Measurements from ENCODE around the gene FAT1.

- TF ChIP-seq, protein P1, sequence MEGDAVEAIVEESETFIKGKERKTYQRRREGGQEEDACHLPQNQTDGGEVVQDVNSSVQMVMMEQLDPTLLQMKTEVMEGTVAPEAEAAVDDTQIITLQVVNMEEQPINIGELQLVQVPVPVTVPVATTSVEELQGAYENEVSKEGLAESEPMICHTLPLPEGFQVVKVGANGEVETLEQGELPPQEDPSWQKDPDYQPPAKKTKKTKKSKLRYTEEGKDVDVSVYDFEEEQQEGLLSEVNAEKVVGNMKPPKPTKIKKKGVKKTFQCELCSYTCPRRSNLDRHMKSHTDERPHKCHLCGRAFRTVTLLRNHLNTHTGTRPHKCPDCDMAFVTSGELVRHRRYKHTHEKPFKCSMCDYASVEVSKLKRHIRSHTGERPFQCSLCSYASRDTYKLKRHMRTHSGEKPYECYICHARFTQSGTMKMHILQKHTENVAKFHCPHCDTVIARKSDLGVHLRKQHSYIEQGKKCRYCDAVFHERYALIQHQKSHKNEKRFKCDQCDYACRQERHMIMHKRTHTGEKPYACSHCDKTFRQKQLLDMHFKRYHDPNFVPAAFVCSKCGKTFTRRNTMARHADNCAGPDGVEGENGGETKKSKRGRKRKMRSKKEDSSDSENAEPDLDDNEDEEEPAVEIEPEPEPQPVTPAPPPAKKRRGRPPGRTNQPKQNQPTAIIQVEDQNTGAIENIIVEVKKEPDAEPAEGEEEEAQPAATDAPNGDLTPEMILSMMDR (IDR thresholded peaks at IDR 0.05) = no peak
- no peak for TF ChIP-seq POLR2A (IDR thresholded peaks at IDR 0.05)
Observed at GRCh38 chr4:186708554-186708953, 15.1 kb downstream of the FAT1 start.

Data from testis (tissue), 2 donors.